Fibroblast of skin of left quadriceps (primary cell): ENCODE data around the gene MCF2L.
"Not testable (repeated sequence)": the region's sequence is repeated elsewhere in the genome, so short reads cannot be mapped to it uniquely, and the experiment has no call there.

Experiments
- DNase-seq, 2 experiments: peaks; one replicate each; pipeline ENCODE4 v3.0.0-alpha.2; 2013; ENCODE audit warnings: low read depth in 2 of 2

MCF2L gene

GRCh38 chr13:113049521-113049941 lies 80.5 kb downstream of the MCF2L start:
- no peak for DNase-seq

GRCh38 chr13:113049981-113050380 lies 81.0 kb downstream of the MCF2L start:
- DNase-seq: no peak

- no peak for DNase-seq
Observed at GRCh38 chr13:113050734-113051431, 81.9 kb downstream of the MCF2L start.

- no peak for DNase-seq
Observed at GRCh38 chr13:113051641-113052040, 82.6 kb downstream of the MCF2L start.

- no peak for DNase-seq
Observed at GRCh38 chr13:113052206-113052605, 83.2 kb downstream of the MCF2L start.

- DNase-seq: no peak
Observed at GRCh38 chr13:113052971-113053370, 84.0 kb downstream of the MCF2L start.

- DNase-seq: no peak
Observed at GRCh38 chr13:113053376-113053775, 84.4 kb downstream of the MCF2L start.

- DNase-seq: no peak
Observed at GRCh38 chr13:113053801-113054604, 85.0 kb downstream of the MCF2L start.

GRCh38 chr13:113057084-113057483 lies 88.1 kb downstream of the MCF2L start:
- no peak for DNase-seq

GRCh38 chr13:113057559-113057958 lies 88.5 kb downstream of the MCF2L start:
- DNase-seq: not testable (repeated sequence)

- no peak for DNase-seq
Observed at GRCh38 chr13:113058129-113058987, 89.3 kb downstream of the MCF2L start.

GRCh38 chr13:113058988-113059850 lies 90.2 kb downstream of the MCF2L start:
- DNase-seq: no peak

- no peak for DNase-seq
Observed at GRCh38 chr13:113059891-113060290, 90.9 kb downstream of the MCF2L start.

GRCh38 chr13:113060557-113061270 lies 91.7 kb downstream of the MCF2L start:
- DNase-seq: no peak

GRCh38 chr13:113061271-113061625 lies 92.2 kb downstream of the MCF2L start:
- DNase-seq: no peak

- no peak for DNase-seq
Observed at GRCh38 chr13:113061796-113062425, 92.9 kb downstream of the MCF2L start.

GRCh38 chr13:113062691-113063090 lies 93.7 kb downstream of the MCF2L start:
- no peak for DNase-seq

GRCh38 chr13:113063091-113063491 lies 94.1 kb downstream of the MCF2L start:
- no peak for DNase-seq

- no peak for DNase-seq
Observed at GRCh38 chr13:113064000-113064533, 95.1 kb downstream of the MCF2L start.
